HepG2 (cell line): ENCODE measurements around the gene KPNA3. TPM values are rescaled to one million over a fixed set of nuclear protein-coding genes. Genes with fewer than 3 reads are reported as not detected.

Experiments
- CENPT ChIP-seq: sonication (generic); formaldehyde crosslinking; IDR thresholded peaks from 2 replicates; pipeline ENCODE4 v1.8.0; 2022; ENCODE audit warnings: low read depth, mild to moderate bottlenecking, moderate library complexity, missing genetic modification reagents
- CHD4 ChIP-seq: fragments of 200-600 bp; sonication (generic); IDR thresholded peaks from 2 replicates; pipeline ENCODE4 v1.7.0; 2017; ENCODE audit warnings: mild to moderate bottlenecking, low read length, borderline replicate concordance
- MZF1 ChIP-seq: sonication (generic); formaldehyde crosslinking; IDR thresholded peaks from 2 replicates; pipeline ENCODE4 v1.8.1; 2023; ENCODE audit warnings: mild to moderate bottlenecking, missing genetic modification reagents, borderline replicate concordance
- PHF8 ChIP-seq: sonication (generic); formaldehyde crosslinking; IDR thresholded peaks from 2 replicates; pipeline ENCODE4 v1.5.0; 2020; ENCODE audit warnings: missing genetic modification reagents
- PLRG1 ChIP-seq: fragments of 450-650 bp; conservative IDR thresholded peaks from 2 replicates; pipeline ENCODE4 v1.6.1; 2016
- SP1 ChIP-seq, 2 experiments: fragments of 450-650 bp in 1 of 2; sonication (generic) in 1 of 2; formaldehyde crosslinking in 1 of 2; IDR thresholded peaks; 2 replicates each; pipeline versions ENCODE4 v1.4.0 to v1.6.1; 2016 to 2020; ENCODE audit warnings: missing genetic modification reagents in 1 of 2
- SP2 ChIP-seq: sonication (generic); formaldehyde crosslinking; IDR thresholded peaks from 2 replicates; pipeline ENCODE4 v1.5.1; 2020; ENCODE audit warnings: mild to moderate bottlenecking, missing genetic modification reagents
- TGIF2 ChIP-seq: IDR thresholded peaks from 2 replicates; pipeline ENCODE4 v1.6.1; 2016; ENCODE audit warnings: control low read depth, missing compliant biosample characterization
- TRIM24 ChIP-seq: sonication (generic); formaldehyde crosslinking; IDR thresholded peaks from 2 replicates; pipeline ENCODE4 v1.8.0; 2022; ENCODE audit warnings: mild to moderate bottlenecking, missing genetic modification reagents
- UBTF ChIP-seq: sonication (generic); formaldehyde crosslinking; IDR thresholded peaks from 2 replicates; pipeline ENCODE4 v1.4.0; 2020; ENCODE audit warnings: mild to moderate bottlenecking, missing genetic modification reagents
- ZBTB34 ChIP-seq: sonication (generic); formaldehyde crosslinking; IDR thresholded peaks from 2 replicates; pipeline ENCODE4 v1.8.0; 2022; ENCODE audit warnings: mild to moderate bottlenecking, missing genetic modification reagents
- ZBTB43 ChIP-seq: sonication (generic); formaldehyde crosslinking; conservative IDR thresholded peaks from 2 replicates; pipeline ENCODE4 v1.4.0; 2020; ENCODE audit warnings: missing genetic modification reagents
- ZNF235 ChIP-seq: sonication (generic); formaldehyde crosslinking; IDR thresholded peaks from 2 replicates; pipeline ENCODE4 v1.8.1; 2023; ENCODE audit warnings: mild to moderate bottlenecking, missing genetic modification reagents, borderline replicate concordance
- ZNF292 ChIP-seq: sonication (generic); formaldehyde crosslinking; IDR thresholded peaks from 2 replicates; pipeline ENCODE4 v1.8.1; 2022; ENCODE audit warnings: mild to moderate bottlenecking, low read depth, missing genetic modification reagents, borderline replicate concordance
- ZNF329 ChIP-seq: sonication (generic); formaldehyde crosslinking; IDR thresholded peaks from 2 replicates; pipeline ENCODE4 v1.9.0; 2021; ENCODE audit warnings: low read depth, mild to moderate bottlenecking, missing genetic modification reagents
- ZNF792 ChIP-seq: IDR thresholded peaks from 2 replicates; pipeline ENCODE4 v1.6.1; 2016
- ZSCAN29 ChIP-seq: sonication (generic); formaldehyde crosslinking; conservative IDR thresholded peaks from 2 replicates; pipeline ENCODE4 v1.4.0; 2020; ENCODE audit warnings: mild to moderate bottlenecking, missing genetic modification reagents
- polyA plus RNA-seq, 8 experiments: library from polyadenylated mRNA; depleted of rRNA in 3 of 8; stranded (reverse) in 7 of 8; unstranded in 1 of 8; fragments of >200 nt; fragmentation: Illumina TruSeq in 4 of 8; extraction: Trizol in 4 of 8; gene quantifications; 2 replicates each; pipeline versions ENCODE4 v1.2.1 to v1.2.3, GENCODE V29; 2011 to 2016; ENCODE audit warnings: low read depth in 4 of 8, missing spikeins in 1 of 8, mixed read lengths in 1 of 8; ENCODE audit not compliant: insufficient read depth in 1 of 8
- total RNA-seq, 5 experiments: library from RNA; depleted of rRNA; stranded (reverse); fragments of >200 nt; fragmentation: Illumina TruSeq; extraction: Trizol; gene quantifications; 2 replicates each; pipeline ENCODE4 v1.2.3, GENCODE V29; 2016; ENCODE audit warnings: low read depth in 1 of 5
- TF ChIP-seq, protein P1 (sequence below): sonication (generic); formaldehyde crosslinking; conservative IDR thresholded peaks from 2 replicates; pipeline ENCODE4 v1.5.0; 2020; ENCODE audit warnings: missing genetic modification reagents

The KPNA3 gene
- total and polyA plus RNA-seq, 2 of the 13 experiments (the other 11 are each of a cell fraction or from before 2014, with no cell fraction given): 13.0 to 28.9 TPM

DNA sequence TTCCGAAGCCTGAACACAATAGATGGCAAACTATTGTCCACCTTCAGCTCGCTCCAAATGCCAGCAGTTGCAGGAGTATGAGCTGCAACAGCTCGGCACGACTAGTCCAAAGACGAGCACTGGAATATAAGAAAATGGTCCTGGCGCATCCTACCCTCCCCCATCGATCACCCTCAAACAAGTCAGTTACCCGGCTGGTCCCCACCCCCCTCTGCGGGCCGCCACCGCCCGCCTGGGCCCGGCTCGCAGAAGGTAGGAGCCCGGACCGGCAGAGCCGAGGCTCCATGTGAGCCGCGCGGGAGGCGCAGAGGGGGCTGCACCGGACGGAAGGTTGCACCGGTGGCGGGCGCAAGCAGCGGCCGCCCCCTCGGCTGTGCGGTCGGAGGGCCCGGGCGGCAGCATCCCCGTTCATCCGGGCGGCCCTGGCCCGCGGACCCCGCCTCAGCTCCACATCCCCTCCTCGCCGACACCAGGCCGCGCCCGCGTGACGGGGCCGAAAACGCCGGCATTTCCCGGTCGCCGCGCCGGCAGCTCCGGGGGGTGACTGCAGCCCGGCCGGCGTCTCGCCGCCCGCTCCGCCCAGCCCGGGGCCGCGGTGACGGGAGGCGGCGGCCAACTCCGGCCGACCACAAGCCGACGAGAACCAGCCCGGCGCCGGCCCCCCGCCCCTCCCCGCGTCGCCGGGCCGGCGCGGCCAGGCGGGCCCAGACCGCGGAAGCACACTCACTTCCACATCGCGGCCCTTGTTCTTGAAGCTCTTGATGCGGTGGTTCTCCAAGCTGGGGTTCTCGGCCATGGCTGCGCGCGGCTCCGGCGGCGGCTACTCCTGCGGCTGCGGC, 552 bp downstream of the KPNA3 start (continued):
- TF ChIP-seq CENPT (peak; percentile 63; the same call in 1 of the 2 replicates), MZF1 (CRISPR knock-in tag) (no peak), ZSCAN29 (CRISPR knock-in tag) (no peak; the same call in 1 of the 2 replicates), ZNF329 (CRISPR knock-in tag) (no peak), ZBTB43 (CRISPR knock-in tag) (no peak), ZBTB34 (CRISPR knock-in tag) (no peak), TGIF2 (CRISPR knock-in tag) (no peak; the same call in 1 of the 2 replicates), CHD4 (no peak), TRIM24 (CRISPR knock-in tag) (no peak), PLRG1 (no peak), ZNF292 (CRISPR knock-in tag) (no peak), SP1 (IDR thresholded peaks at IDR 0.05) (no peak), SP1 (CRISPR knock-in tag; IDR thresholded peaks at IDR 0.05) (no peak), ZNF792 (CRISPR knock-in tag) (no peak), UBTF (CRISPR knock-in tag) (peak; percentile 48; the same call in 1 of the 2 replicates), SP2 (CRISPR knock-in tag) (0 out of 2 replicates have a peak, but pooled peaks have one; percentile 29), PHF8 (CRISPR knock-in tag) (peak; percentile 57), ZNF235 (0 out of 2 replicates have a peak, but pooled peaks have one; percentile 26)
- TF ChIP-seq, protein P1, sequence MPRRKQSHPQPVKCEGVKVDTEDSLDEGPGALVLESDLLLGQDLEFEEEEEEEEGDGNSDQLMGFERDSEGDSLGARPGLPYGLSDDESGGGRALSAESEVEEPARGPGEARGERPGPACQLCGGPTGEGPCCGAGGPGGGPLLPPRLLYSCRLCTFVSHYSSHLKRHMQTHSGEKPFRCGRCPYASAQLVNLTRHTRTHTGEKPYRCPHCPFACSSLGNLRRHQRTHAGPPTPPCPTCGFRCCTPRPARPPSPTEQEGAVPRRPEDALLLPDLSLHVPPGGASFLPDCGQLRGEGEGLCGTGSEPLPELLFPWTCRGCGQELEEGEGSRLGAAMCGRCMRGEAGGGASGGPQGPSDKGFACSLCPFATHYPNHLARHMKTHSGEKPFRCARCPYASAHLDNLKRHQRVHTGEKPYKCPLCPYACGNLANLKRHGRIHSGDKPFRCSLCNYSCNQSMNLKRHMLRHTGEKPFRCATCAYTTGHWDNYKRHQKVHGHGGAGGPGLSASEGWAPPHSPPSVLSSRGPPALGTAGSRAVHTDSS (CRISPR knock-in tag): no peak
